Measurements from ENCODE around the gene PGA3. TPM values are rescaled to one million over a fixed set of nuclear protein-coding genes. Genes with fewer than 3 reads are reported as not detected.
"Not testable (repeated sequence)": the region's sequence is repeated elsewhere in the genome, so short reads cannot be mapped to it uniquely, and the experiment has no call there.

Gene PGA3
- polyA plus RNA-seq, 3 donors from 2014 or later: not detected

DNA sequence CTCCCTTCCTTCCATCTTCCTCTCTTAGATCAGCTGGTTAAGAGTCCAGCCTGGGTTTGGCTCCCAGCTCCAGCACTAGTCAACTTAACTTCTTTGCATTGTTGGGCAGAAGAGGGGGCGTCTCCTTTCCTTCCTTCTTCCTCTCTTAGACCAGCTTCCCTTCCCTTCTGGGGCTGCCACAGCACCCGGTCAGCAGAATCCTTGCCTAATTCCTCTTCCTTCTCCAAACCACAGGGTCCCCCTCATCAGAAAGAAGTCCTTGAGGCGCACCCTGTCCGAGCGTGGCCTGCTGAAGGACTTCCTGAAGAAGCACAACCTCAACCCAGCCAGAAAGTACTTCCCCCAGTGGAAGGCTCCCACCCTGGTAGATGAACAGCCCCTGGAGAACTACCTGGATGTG, 558 bp downstream of the PGA3 start:
- not testable (repeated sequence) for H3K36me3 Mint-ChIP-seq; H3K9me3 Mint-ChIP-seq; DNase-seq; H3K4me3 Mint-ChIP-seq; H3K4me1 Mint-ChIP-seq; H3K27ac Mint-ChIP-seq; H3K27me3 Mint-ChIP-seq (ENCODE audit: low read depth in 3 of 3)

DNA sequence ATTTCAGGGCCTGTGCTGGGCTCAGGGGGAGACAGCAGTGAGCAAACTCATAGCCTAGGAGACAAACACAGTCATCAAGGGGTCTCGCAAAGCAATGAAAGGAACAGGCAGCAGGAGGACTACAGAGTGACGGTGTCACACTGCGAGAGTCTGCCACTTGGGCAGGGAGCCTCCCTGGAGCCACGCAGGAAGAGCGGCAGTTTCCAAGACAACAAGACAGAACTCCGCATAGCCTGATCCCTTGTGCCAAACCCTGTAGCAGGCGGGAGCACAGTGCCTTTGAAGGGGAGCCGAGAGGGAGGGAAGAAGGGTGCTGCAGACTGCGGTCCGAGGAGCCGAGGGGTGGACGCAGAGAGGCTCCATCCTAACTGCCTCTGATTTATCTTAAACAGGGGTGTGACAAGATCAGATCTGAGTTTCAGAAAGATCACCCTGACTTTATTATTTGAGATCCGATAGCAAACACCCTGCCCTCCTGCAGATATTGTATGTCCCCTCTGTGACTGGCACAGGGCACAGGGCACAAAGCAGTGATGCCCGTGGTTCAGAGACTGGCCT, 1.3 kb downstream of the PGA3 start:
- not testable (repeated sequence) for DNase-seq; H3K36me3 Mint-ChIP-seq; H3K27ac Mint-ChIP-seq; H3K27me3 Mint-ChIP-seq (ENCODE audit: low read depth in 3 of 3); H3K4me3 Mint-ChIP-seq; H3K9me3 Mint-ChIP-seq; H3K4me1 Mint-ChIP-seq

DNA sequence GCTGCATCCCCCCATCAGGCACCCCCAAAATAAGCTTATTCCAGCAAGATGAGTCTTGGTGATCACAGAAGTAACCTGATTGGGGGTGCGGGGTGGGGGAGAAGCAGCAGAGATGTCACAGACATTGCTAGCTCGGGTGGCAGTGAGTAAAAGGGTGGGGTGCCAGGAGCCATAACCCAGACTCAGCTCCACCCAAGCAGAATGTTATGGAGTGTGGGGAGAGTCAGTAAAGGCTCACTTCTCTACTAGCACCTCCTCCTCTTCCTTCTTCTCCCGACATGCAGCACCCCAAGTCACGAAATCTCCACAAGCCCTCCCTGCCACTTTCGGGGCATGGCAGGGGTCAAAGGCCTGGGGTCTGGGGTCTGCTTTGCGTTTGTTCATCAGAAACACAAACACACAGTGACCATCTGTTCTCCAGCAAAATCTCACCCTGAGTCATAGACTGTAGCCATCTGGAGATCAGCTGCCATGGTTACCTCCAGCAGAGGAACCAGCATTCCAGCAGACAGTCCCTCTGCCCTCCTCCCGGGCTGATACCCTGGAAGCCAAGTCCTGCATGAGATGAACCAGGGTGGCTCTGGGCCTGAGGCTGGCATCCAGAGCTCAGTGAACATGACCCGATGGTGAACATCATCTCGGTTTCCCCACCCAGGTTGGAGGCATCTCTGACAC, 4.5 kb downstream of the PGA3 start:
- H3K27me3 Mint-ChIP-seq (ENCODE audit: low read depth in 3 of 3); H3K36me3 Mint-ChIP-seq; DNase-seq; H3K4me3 Mint-ChIP-seq; H3K27ac Mint-ChIP-seq; H3K4me1 Mint-ChIP-seq; H3K9me3 Mint-ChIP-seq: not testable (repeated sequence)

DNA sequence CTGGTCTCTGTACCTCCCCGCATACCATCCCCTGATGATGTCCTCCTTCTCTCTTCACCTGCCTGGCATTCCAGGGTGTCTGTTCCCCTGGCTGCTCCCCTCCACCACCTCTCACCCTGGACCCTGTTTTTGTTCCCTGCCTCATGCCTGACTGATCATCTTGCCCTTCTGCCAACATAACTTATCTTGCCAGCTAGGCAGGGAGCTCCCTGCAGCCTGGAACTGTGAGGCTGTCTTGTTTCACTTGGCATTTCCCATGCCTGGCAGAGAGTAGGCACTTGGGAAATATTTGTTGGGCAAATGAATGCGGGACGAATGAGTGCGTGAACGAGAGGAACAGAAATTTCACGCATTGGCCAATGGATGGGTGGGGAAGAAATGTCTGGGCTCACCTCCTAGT, 7.3 kb downstream of the PGA3 start:
- not testable (repeated sequence) for H3K27ac Mint-ChIP-seq; H3K36me3 Mint-ChIP-seq; H3K27me3 Mint-ChIP-seq (ENCODE audit: low read depth in 3 of 3); H3K9me3 Mint-ChIP-seq; H3K4me3 Mint-ChIP-seq; DNase-seq; H3K4me1 Mint-ChIP-seq

DNA sequence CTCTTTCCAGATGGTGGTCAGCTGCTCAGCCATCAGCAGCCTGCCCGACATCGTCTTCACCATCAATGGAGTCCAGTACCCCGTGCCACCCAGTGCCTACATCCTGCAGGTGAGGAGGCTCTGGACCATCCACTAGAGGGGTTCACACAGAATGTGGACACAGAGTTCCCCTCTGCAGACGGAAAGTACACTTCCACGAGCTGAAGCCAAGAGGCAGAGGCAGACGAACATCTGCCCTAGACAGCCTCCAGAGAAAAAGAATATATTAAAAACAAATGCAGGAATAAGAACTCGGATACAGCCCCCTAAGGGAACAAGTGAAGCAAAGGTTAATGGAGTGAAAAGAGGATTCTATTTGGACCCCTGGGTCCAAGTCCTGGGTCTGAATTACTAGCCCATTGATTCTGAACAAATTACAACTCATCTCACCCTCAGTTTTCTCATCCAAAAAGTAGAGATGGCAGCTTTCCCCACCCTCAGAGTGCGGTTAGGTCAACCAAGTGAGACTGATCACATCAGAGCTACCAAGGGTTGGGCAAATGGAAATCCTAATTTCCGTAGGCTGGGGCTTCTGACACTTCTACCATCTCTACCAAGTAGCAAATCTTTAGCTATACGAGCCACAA, 8.1 kb downstream of the PGA3 start:
- not testable (repeated sequence) for DNase-seq; H3K9me3 Mint-ChIP-seq; H3K4me1 Mint-ChIP-seq; H3K27ac Mint-ChIP-seq; H3K4me3 Mint-ChIP-seq; H3K27me3 Mint-ChIP-seq (ENCODE audit: low read depth in 3 of 3); H3K36me3 Mint-ChIP-seq

DNA sequence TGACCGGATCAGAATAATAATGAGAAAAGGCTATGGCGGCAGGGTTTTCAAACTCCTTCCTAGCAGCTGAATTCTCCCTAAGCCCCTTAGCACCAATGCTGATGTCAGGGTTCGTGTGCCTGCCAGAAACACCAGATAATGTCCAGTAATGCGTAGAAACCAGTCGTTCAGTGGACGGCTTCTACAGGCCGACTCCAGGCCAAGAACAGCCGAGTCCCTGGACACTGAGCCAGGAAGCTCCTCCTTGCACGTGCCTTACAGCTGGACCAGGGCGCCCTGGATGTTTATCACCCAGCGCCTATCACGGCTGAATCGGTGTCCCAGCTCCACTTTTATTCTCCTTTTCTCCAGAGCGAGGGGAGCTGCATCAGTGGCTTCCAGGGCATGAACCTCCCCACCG, 8.9 kb downstream of the PGA3 start:
- H3K4me3 Mint-ChIP-seq, H3K36me3 Mint-ChIP-seq: not testable (repeated sequence)

DNA sequence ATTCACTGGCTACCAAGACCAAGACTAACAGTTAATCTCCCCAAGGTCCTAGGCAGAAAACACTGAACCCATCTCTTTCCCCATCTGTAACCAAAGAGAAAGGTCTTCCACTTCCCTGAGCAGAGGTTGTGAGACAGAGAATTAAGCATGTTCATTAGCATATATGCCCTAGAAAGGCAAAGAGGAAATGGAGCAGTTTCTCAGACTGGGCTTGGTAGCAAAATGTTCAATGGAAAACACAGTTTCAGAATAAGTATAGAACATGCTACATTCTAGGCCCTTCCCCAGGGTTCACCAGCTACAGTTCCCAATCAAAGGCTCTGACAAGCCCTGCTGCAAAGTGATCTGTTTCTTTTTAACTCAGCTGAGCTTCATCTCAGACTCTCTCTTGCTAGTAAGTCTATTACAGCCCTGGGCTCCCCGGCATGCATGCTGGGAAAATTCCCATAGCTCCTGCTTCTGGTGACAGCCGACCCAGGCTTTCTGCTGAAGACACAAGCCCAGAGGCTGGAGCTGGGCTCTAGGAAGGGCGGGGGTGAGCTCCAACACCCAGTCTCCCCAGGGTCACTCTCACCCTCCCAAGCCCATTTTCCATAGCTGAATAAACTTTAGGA, 10.5 kb downstream of the PGA3 start:
- not testable (repeated sequence) for H3K4me1 Mint-ChIP-seq; H3K4me3 Mint-ChIP-seq; H3K9me3 Mint-ChIP-seq; H3K27ac Mint-ChIP-seq; H3K27me3 Mint-ChIP-seq (ENCODE audit: low read depth in 3 of 3); H3K36me3 Mint-ChIP-seq; DNase-seq

More for the DNA sequence above, 8.9 kb downstream of the PGA3 start:
- not testable (repeated sequence) for H3K27ac Mint-ChIP-seq; H3K27me3 Mint-ChIP-seq (ENCODE audit: low read depth in 3 of 3); H3K4me1 Mint-ChIP-seq; H3K9me3 Mint-ChIP-seq; DNase-seq

DNA sequence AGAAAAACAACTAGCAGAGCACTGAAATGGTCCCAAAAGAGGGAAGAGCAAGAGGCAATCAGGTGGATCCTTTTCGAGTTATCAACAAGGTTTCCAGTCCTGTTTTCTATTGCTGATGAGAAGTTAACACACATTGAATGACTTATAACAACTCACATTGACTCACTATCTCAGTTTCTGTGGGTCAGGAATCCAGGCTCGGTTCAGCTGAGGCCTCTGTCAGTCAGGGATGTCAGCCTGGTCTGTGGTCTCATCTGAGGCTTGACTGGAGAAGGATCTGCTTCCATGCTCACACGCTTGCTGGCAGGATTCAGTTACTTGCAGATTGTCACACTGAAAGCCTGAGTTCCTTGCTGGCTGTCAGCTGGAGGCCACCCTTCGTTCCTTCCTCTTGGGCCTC, 15.0 kb downstream of the PGA3 start:
- not testable (repeated sequence) for H3K4me3 Mint-ChIP-seq; H3K36me3 Mint-ChIP-seq; H3K4me1 Mint-ChIP-seq; H3K27me3 Mint-ChIP-seq (ENCODE audit: low read depth in 3 of 3); H3K9me3 Mint-ChIP-seq; H3K27ac Mint-ChIP-seq; DNase-seq

DNA sequence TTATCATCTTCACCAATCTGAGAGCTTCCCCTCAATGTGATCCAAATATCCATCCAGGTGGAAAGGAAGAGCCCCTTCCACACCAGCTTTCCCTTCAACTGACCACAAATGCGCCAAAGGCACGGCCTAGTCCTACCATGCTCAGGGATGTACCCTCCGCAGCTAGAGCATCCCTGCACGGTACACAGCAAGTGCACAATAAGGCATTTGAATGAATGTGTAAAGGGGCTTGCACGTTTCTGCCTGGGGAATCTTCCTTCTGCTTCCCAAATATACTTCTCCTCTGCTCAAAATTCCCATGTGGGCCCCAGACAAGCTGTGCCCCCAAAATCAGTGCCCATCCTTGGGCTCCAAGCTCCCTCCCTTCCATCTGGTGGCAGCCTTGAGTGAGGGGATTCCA, 15.7 kb downstream of the PGA3 start:
- DNase-seq; H3K36me3 Mint-ChIP-seq; H3K4me1 Mint-ChIP-seq; H3K9me3 Mint-ChIP-seq; H3K27me3 Mint-ChIP-seq (ENCODE audit: low read depth in 3 of 3); H3K4me3 Mint-ChIP-seq; H3K27ac Mint-ChIP-seq: not testable (repeated sequence)

DNA sequence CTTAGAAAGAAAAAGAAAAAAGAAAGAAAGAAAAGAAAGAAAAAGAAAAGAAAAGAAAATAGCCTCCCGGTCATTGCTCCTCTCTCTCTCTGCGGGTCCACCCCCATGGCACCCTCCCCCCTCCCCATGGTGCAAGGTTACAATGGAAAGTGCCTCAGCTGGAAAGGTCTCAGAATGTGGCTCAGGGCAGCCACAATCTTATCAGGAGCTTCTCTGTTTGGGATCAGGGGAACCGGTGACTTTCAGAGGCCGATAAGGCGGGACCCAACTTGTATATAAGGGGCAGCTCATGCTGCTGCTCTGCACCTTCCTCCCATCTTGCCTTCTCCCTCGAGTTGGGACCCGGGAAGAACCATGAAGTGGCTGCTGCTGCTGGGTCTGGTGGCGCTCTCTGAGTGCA, 18.7 kb downstream of the PGA3 start, which contains the start of gene PGA4:
Gene PGA4 (plus strand): TSS at position 301 of the 400 bp plus-strand sequence. CDS start 54 bp downstream, at position 355.
- not testable (repeated sequence) for DNase-seq; H3K4me1 Mint-ChIP-seq; H3K27me3 Mint-ChIP-seq (ENCODE audit: low read depth in 3 of 3)

DNA sequence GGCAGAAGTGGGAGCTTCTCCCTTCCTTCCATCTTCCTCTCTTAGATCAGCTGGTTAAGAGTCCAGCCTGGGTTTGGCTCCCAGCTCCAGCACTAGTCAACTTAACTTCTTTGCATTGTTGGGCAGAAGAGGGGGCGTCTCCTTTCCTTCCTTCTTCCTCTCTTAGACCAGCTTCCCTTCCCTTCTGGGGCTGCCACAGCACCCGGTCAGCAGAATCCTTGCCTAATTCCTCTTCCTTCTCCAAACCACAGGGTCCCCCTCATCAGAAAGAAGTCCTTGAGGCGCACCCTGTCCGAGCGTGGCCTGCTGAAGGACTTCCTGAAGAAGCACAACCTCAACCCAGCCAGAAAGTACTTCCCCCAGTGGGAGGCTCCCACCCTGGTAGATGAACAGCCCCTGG, 19.4 kb downstream of the PGA3 start:
- H3K4me1 Mint-ChIP-seq; H3K9me3 Mint-ChIP-seq; H3K27ac Mint-ChIP-seq; DNase-seq; H3K4me3 Mint-ChIP-seq; H3K36me3 Mint-ChIP-seq; H3K27me3 Mint-ChIP-seq (ENCODE audit: low read depth in 3 of 3): not testable (repeated sequence)

More for the DNA sequence above, 18.7 kb downstream of the PGA3 start, which contains the start of gene PGA4:
- not testable (repeated sequence) for H3K36me3 Mint-ChIP-seq, H3K4me3 Mint-ChIP-seq, H3K27ac Mint-ChIP-seq, H3K9me3 Mint-ChIP-seq

DNA sequence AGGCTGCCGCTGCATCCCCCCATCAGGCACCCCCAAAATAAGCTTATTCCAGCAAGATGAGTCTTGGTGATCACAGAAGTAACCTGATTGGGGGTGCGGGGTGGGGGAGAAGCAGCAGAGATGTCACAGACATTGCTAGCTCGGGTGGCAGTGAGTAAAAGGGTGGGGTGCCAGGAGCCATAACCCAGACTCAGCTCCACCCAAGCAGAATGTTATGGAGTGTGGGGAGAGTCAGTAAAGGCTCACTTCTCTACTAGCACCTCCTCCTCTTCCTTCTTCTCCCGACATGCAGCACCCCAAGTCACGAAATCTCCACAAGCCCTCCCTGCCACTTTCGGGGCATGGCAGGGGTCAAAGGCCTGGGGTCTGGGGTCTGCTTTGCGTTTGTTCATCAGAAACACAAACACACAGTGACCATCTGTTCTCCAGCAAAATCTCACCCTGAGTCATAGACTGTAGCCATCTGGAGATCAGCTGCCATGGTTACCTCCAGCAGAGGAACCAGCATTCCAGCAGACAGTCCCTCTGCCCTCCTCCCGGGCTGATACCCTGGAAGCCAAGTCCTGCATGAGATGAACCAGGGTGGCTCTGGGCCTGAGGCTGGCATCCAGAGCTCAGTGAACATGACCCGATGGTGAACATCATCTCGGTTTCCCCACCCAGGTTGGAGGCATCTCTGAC, 23.3 kb downstream of the PGA3 start:
- not testable (repeated sequence) for H3K4me3 Mint-ChIP-seq; H3K4me1 Mint-ChIP-seq; H3K27ac Mint-ChIP-seq; H3K27me3 Mint-ChIP-seq (ENCODE audit: low read depth in 3 of 3); H3K9me3 Mint-ChIP-seq; H3K36me3 Mint-ChIP-seq; DNase-seq

DNA sequence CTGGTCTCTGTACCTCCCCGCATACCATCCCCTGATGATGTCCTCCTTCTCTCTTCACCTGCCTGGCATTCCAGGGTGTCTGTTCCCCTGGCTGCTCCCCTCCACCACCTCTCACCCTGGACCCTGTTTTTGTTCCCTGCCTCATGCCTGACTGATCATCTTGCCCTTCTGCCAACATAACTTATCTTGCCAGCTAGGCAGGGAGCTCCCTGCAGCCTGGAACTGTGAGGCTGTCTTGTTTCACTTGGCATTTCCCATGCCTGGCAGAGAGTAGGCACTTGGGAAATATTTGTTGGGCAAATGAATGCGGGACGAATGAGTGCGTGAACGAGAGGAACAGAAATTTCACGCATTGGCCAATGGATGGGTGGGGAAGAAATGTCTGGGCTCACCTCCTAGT, 26.1 kb downstream of the PGA3 start:
- H3K4me1 Mint-ChIP-seq, H3K9me3 Mint-ChIP-seq: not testable (repeated sequence)

DNA sequence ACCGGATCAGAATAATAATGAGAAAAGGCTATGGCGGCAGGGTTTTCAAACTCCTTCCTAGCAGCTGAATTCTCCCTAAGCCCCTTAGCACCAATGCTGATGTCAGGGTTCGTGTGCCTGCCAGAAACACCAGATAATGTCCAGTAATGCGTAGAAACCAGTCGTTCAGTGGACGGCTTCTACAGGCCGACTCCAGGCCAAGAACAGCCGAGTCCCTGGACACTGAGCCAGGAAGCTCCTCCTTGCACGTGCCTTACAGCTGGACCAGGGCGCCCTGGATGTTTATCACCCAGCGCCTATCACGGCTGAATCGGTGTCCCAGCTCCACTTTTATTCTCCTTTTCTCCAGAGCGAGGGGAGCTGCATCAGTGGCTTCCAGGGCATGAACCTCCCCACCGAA, 27.7 kb downstream of the PGA3 start:
- H3K27me3 Mint-ChIP-seq (ENCODE audit: low read depth in 3 of 3); DNase-seq; H3K4me1 Mint-ChIP-seq; H3K27ac Mint-ChIP-seq; H3K9me3 Mint-ChIP-seq; H3K36me3 Mint-ChIP-seq; H3K4me3 Mint-ChIP-seq: not testable (repeated sequence)

More for the DNA sequence above, 26.1 kb downstream of the PGA3 start:
- DNase-seq; H3K4me3 Mint-ChIP-seq; H3K27me3 Mint-ChIP-seq (ENCODE audit: low read depth in 3 of 3); H3K36me3 Mint-ChIP-seq; H3K27ac Mint-ChIP-seq: not testable (repeated sequence)
